SK-N-SH (cell line): ENCODE measurements around the gene NSUN5.

Experiments
- JUND ChIP-seq: IDR thresholded peaks from 2 replicates; pipeline ENCODE4 v1.4.0; 2012
- REST ChIP-seq: IDR thresholded peaks from 2 replicates; pipeline ENCODE4 v1.6.1; 2012; ENCODE audit warnings: mild to moderate bottlenecking, low read depth, low read length, moderate library complexity
- YY1 ChIP-seq: IDR thresholded peaks from 2 replicates; pipeline ENCODE4 v1.4.0; 2012; ENCODE audit warnings: low read depth, mild to moderate bottlenecking

GRCh38 chr7:73345951-73346350 is 37.3 kb upstream of the NSUN5 start:
- TF ChIP-seq YY1, result no peak
- TF ChIP-seq REST, result no peak
- no peak for TF ChIP-seq JUND
